Gastrocnemius medialis (tissue), 4 donors: ENCODE measurements around the gene ITGB1.

Experiments
- POLR2A ChIP-seq, 2 donors: fragments of 450-650 bp; IDR thresholded peaks; one replicate each; pipeline ENCODE4 v1.6.1; 2017; ENCODE audit warnings: antibody characterized with exemption in 2 of 2, mild to moderate bottlenecking in 2 of 2, moderate library complexity in 2 of 2
- TF ChIP-seq, protein P1 (sequence below), 5 experiments: fragments of 450-650 bp in 3 of 5; fragments of 200-600 bp in 2 of 5; sonication (generic) in 2 of 5; IDR thresholded peaks in 4 of 5; conservative IDR thresholded peaks in 1 of 5; 1 replicate in 4 of 5; 2 replicates in 1 of 5; pipeline ENCODE4 v1.5.1; 2016 to 2019; ENCODE audit warnings: antibody characterized with exemption in 5 of 5, mild to moderate bottlenecking in 3 of 5, moderate library complexity in 3 of 5

DNA sequence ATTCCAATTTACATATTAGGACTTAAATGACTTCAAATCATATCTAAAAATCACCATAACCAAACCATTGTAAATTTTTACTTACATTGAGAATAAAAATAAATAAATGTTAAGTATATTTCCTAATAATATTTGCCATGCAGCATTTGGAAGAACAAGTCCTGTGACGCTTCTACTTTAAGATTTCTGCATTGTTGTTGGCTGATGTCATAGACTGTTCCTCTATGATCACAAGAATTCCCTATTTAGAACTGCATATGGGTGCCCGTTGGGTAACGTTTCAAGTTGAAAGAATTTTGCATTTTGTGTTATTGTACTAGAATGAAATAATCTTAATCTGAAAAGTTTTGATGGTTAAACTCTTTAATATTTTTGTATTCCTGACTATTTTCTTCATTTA lies 5.1 kb upstream of the ITGB1 start:
- TF ChIP-seq, protein P1, sequence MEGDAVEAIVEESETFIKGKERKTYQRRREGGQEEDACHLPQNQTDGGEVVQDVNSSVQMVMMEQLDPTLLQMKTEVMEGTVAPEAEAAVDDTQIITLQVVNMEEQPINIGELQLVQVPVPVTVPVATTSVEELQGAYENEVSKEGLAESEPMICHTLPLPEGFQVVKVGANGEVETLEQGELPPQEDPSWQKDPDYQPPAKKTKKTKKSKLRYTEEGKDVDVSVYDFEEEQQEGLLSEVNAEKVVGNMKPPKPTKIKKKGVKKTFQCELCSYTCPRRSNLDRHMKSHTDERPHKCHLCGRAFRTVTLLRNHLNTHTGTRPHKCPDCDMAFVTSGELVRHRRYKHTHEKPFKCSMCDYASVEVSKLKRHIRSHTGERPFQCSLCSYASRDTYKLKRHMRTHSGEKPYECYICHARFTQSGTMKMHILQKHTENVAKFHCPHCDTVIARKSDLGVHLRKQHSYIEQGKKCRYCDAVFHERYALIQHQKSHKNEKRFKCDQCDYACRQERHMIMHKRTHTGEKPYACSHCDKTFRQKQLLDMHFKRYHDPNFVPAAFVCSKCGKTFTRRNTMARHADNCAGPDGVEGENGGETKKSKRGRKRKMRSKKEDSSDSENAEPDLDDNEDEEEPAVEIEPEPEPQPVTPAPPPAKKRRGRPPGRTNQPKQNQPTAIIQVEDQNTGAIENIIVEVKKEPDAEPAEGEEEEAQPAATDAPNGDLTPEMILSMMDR (IDR thresholded peaks at IDR 0.05 in 4 of 5, conservative IDR thresholded peaks at IDR 0.05 in 1 of 5), result no peak
- no peak for TF ChIP-seq POLR2A (IDR thresholded peaks at IDR 0.05)
